SK-N-SH treated with all-trans-retinoic acid at 6 μM for 48 hours (cell line): ENCODE measurements around the gene GRAP2.
"Not testable (repeated sequence)": the region's sequence is repeated elsewhere in the genome, so short reads cannot be mapped to it uniquely, and the experiment has no call there.

Experiments used
- GLIS3 ChIP-seq: fragments of 250-450 bp; sonication (Bioruptor Pico); IDR thresholded peaks from 2 replicates; pipeline ENCODE4 v1.5.0; 2020; ENCODE audit warnings: mild to moderate bottlenecking, moderate library complexity
- PPARA ChIP-seq: fragments of 250-450 bp; sonication (Bioruptor Pico); IDR thresholded peaks from 2 replicates; pipeline ENCODE4 v1.5.0; 2020; ENCODE audit warnings: mild to moderate bottlenecking, borderline replicate concordance
- TF ChIP-seq, protein P1 (sequence below): fragments of 250-450 bp; sonication (Bioruptor Pico); IDR thresholded peaks from 2 replicates; pipeline ENCODE4 v1.8.0; 2020; ENCODE audit warnings: mild to moderate bottlenecking, moderate library complexity, borderline replicate concordance
- TF ChIP-seq, protein P2 (sequence below): fragments of 250-450 bp; sonication (Bioruptor Pico); IDR thresholded peaks from 2 replicates; pipeline ENCODE4 v1.5.1; 2020; ENCODE audit warnings: low read depth, mild to moderate bottlenecking, moderate library complexity

DNA sequence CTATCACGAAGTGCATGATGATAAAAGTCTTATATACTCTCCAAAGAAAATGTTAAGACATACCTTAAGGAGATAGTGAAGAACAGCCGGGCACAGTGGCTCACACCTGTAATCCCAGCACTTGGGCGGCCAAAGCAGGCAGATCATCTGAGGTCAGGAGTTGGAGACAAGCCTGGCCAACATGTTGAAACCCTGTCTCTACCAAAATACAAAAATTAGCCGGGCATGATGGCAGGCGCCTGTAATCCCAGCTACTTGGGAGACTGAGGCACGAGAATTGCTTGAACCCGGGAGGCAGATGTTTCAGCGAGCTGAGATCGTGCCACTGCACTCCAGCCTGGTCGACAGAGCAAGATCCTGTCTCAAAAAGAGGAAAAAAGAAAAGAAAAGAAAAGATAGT, 3.1 kb downstream of the GRAP2 start:
- TF ChIP-seq, protein P1, sequence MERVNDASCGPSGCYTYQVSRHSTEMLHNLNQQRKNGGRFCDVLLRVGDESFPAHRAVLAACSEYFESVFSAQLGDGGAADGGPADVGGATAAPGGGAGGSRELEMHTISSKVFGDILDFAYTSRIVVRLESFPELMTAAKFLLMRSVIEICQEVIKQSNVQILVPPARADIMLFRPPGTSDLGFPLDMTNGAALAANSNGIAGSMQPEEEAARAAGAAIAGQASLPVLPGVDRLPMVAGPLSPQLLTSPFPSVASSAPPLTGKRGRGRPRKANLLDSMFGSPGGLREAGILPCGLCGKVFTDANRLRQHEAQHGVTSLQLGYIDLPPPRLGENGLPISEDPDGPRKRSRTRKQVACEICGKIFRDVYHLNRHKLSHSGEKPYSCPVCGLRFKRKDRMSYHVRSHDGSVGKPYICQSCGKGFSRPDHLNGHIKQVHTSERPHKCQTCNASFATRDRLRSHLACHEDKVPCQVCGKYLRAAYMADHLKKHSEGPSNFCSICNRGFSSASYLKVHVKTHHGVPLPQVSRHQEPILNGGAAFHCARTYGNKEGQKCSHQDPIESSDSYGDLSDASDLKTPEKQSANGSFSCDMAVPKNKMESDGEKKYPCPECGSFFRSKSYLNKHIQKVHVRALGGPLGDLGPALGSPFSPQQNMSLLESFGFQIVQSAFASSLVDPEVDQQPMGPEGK: not testable (repeated sequence)
- TF ChIP-seq, protein P2, sequence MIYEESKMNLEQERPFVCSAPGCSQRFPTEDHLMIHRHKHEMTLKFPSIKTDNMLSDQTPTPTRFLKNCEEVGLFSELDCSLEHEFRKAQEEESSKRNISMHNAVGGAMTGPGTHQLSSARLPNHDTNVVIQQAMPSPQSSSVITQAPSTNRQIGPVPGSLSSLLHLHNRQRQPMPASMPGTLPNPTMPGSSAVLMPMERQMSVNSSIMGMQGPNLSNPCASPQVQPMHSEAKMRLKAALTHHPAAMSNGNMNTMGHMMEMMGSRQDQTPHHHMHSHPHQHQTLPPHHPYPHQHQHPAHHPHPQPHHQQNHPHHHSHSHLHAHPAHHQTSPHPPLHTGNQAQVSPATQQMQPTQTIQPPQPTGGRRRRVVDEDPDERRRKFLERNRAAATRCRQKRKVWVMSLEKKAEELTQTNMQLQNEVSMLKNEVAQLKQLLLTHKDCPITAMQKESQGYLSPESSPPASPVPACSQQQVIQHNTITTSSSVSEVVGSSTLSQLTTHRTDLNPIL: not testable (repeated sequence)
- not testable (repeated sequence) for TF ChIP-seq GLIS3, PPARA (CRISPR knock-in tag)
